Mucosa of gallbladder (tissue), 1 donor: ENCODE measurements around the gene HELZ2. TPM values are rescaled to one million over a fixed set of nuclear protein-coding genes. Genes with fewer than 3 reads are reported as not detected.
A peak's percentile ranks its signal among the peaks of the same experiment; 100 is the strongest.
"Not testable (repeated sequence)": the region's sequence is repeated elsewhere in the genome, so short reads cannot be mapped to it uniquely, and the experiment has no call there.

Experiments used
- DNase-seq: peaks from one replicate; pipeline ENCODE4 v3.0.0-alpha.2; 2020; ENCODE audit warnings: low spot score
- total RNA-seq: library from RNA; stranded (reverse); gene quantifications from one replicate; pipeline ENCODE4 v1.2.1, GENCODE V29; 2021
- donor health status: DM: no; HTN: no; CAD: no.

Gene HELZ2
- total RNA-seq, 1 donor from 2014 or later: 48.9 TPM

GRCh38 chr20:63580796-63581461 lies 6.9 kb upstream of the HELZ2 start:
- DNase-seq: no peak

GRCh38 chr20:63579017-63579694 lies 5.1 kb upstream of the HELZ2 start:
- DNase-seq: no peak

- DNase-seq: no peak
These were observed 4.4 kb upstream of the HELZ2 start for GRCh38 chr20:63578224-63579016.

- no peak for DNase-seq
These were observed 3.4 kb upstream of the HELZ2 start for GRCh38 chr20:63577317-63577894.

- DNase-seq: no peak
These were observed 2.3 kb upstream of the HELZ2 start for GRCh38 chr20:63576311-63576710.

- no peak for DNase-seq
These were observed 1.0 kb upstream of the HELZ2 start for GRCh38 chr20:63574829-63575743.

GRCh38 chr20:63573647-63574131 lies 350 bp downstream of the HELZ2 start:
- DNase-seq: no peak

GRCh38 chr20:63572788-63573646 lies 1.0 kb downstream of the HELZ2 start:
- DNase-seq: no peak

- no peak for DNase-seq
These were observed 1.8 kb downstream of the HELZ2 start for GRCh38 chr20:63572071-63572787.

GRCh38 chr20:63571087-63571478 lies 3.0 kb downstream of the HELZ2 start:
- not testable (repeated sequence) for DNase-seq

GRCh38 chr20:63570281-63571086 lies 3.6 kb downstream of the HELZ2 start:
- DNase-seq: no peak

GRCh38 chr20:63568986-63569949 lies 4.8 kb downstream of the HELZ2 start:
- no peak for DNase-seq

- no peak for DNase-seq
These were observed 5.7 kb downstream of the HELZ2 start for GRCh38 chr20:63568170-63568981.

- DNase-seq: peak; percentile 57
These were observed 6.5 kb downstream of the HELZ2 start for GRCh38 chr20:63567386-63568169.

- no peak for DNase-seq
These were observed 7.0 kb downstream of the HELZ2 start for GRCh38 chr20:63567136-63567385.
